HepG2 (cell line): ENCODE data around the gene OR6X1. TPM values are rescaled to one million over a fixed set of nuclear protein-coding genes. Genes with fewer than 3 reads are reported as not detected.

Experiments
- AGO1 ChIP-seq: fragments of 200-400 bp; formaldehyde crosslinking; IDR thresholded peaks from 2 replicates; pipeline ENCODE4 v1.6.1; 2017; ENCODE audit warnings: mild to moderate bottlenecking, low read depth, low read length, moderate library complexity; ENCODE audit not compliant: poor library complexity, severe bottlenecking
- AGO2 ChIP-seq: fragments of 200-400 bp; formaldehyde crosslinking; optimal IDR thresholded peaks from 2 replicates; pipeline ENCODE3; 2017; ENCODE audit warnings: mild to moderate bottlenecking, low read depth, low read length, moderate library complexity
- ETV5 ChIP-seq: IDR thresholded peaks from 2 replicates; pipeline ENCODE4 v1.6.1; 2018; ENCODE audit warnings: missing biosample characterization, missing genetic modification reagents, inconsistent platforms, borderline replicate concordance
- HOXA3 ChIP-seq: sonication (generic); formaldehyde crosslinking; IDR thresholded peaks from 2 replicates; pipeline ENCODE4 v1.5.0; 2020; ENCODE audit warnings: missing genetic modification reagents
- KAT7 ChIP-seq: IDR thresholded peaks from 2 replicates; pipeline ENCODE4 v1.6.1; 2018; ENCODE audit warnings: borderline replicate concordance, missing compliant biosample characterization
- MED13 ChIP-seq: sonication (generic); formaldehyde crosslinking; IDR thresholded peaks from 2 replicates; pipeline ENCODE4 v1.5.0; 2020; ENCODE audit warnings: missing genetic modification reagents
- MIER2 ChIP-seq: IDR thresholded peaks from 2 replicates; pipeline ENCODE4 v1.6.1; 2016; ENCODE audit warnings: missing biosample characterization, missing genetic modification reagents
- MYC ChIP-seq: sonication (generic); formaldehyde crosslinking; IDR thresholded peaks from 2 replicates; pipeline ENCODE4 v1.9.0; 2021; ENCODE audit warnings: missing genetic modification reagents, borderline replicate concordance
- NAIF1 ChIP-seq: sonication (generic); formaldehyde crosslinking; IDR thresholded peaks from 2 replicates; pipeline ENCODE4 v1.5.0; 2020; ENCODE audit warnings: mild to moderate bottlenecking, missing genetic modification reagents, borderline replicate concordance
- SNAI1 ChIP-seq: sonication (generic); formaldehyde crosslinking; IDR thresholded peaks from 2 replicates; pipeline ENCODE4 v1.5.0; 2020; ENCODE audit warnings: mild to moderate bottlenecking, missing genetic modification reagents, borderline replicate concordance
- SRSF4 ChIP-seq: fragments of 200-400 bp; formaldehyde crosslinking; IDR thresholded peaks from one replicate; pipeline ENCODE4 v1.6.1; 2018; ENCODE audit warnings: mild to moderate bottlenecking, low read depth, low read length, moderate library complexity; ENCODE audit not compliant: poor library complexity, severe bottlenecking
- U2AF1 ChIP-seq: fragments of 200-400 bp; formaldehyde crosslinking; optimal IDR thresholded peaks from 2 replicates; pipeline ENCODE3; 2017; ENCODE audit warnings: mild to moderate bottlenecking, low read depth, low read length
- XRCC5 ChIP-seq: fragments of 200-400 bp; formaldehyde crosslinking; optimal IDR thresholded peaks from 2 replicates; pipeline ENCODE3; 2017; ENCODE audit warnings: mild to moderate bottlenecking, low read length
- YEATS2 ChIP-seq: sonication (generic); formaldehyde crosslinking; IDR thresholded peaks from 2 replicates; pipeline ENCODE4 v1.4.0; 2020; ENCODE audit warnings: missing genetic modification reagents, borderline replicate concordance
- ZFYVE20 ChIP-seq: sonication (generic); formaldehyde crosslinking; IDR thresholded peaks from 2 replicates; pipeline ENCODE4 v1.8.0; 2023; ENCODE audit warnings: low read depth, mild to moderate bottlenecking, moderate library complexity, missing genetic modification reagents, borderline replicate concordance
- ZMAT3 ChIP-seq: sonication (generic); formaldehyde crosslinking; conservative IDR thresholded peaks from 2 replicates; pipeline ENCODE4 v1.7.0; 2021; ENCODE audit warnings: missing genetic modification reagents
- ZSCAN12 ChIP-seq: sonication (generic); formaldehyde crosslinking; IDR thresholded peaks from 2 replicates; pipeline ENCODE4 v1.9.0; 2021; ENCODE audit warnings: mild to moderate bottlenecking, missing genetic modification reagents
- polyA plus RNA-seq, 8 experiments: library from polyadenylated mRNA; depleted of rRNA in 3 of 8; stranded (reverse) in 7 of 8; unstranded in 1 of 8; fragments of >200 nt; fragmentation: Illumina TruSeq in 4 of 8; extraction: Trizol in 4 of 8; gene quantifications; 2 replicates each; pipeline versions ENCODE4 v1.2.1 to v1.2.3, GENCODE V29; 2011 to 2016; ENCODE audit warnings: low read depth in 4 of 8, missing spikeins in 1 of 8, mixed read lengths in 1 of 8; ENCODE audit not compliant: insufficient read depth in 1 of 8
- total RNA-seq, 5 experiments: library from RNA; depleted of rRNA; stranded (reverse); fragments of >200 nt; fragmentation: Illumina TruSeq; extraction: Trizol; gene quantifications; 2 replicates each; pipeline ENCODE4 v1.2.3, GENCODE V29; 2016; ENCODE audit warnings: low read depth in 1 of 5
- TF ChIP-seq, protein P1 (sequence below): IDR thresholded peaks from 2 replicates; pipeline ENCODE4 v1.6.1; 2016; ENCODE audit warnings: missing genetic modification reagents, missing compliant biosample characterization
- TF ChIP-seq, protein P2 (sequence below): sonication (generic); formaldehyde crosslinking; IDR thresholded peaks from 2 replicates; pipeline ENCODE4 v1.5.0; 2020; ENCODE audit warnings: missing genetic modification reagents, mild to moderate bottlenecking, borderline replicate concordance
- TF ChIP-seq, protein P3 (sequence below), 2 experiments: sonication (generic) in 1 of 2; formaldehyde crosslinking in 1 of 2; IDR thresholded peaks; 2 replicates each; pipeline versions ENCODE4 v1.4.0 to v1.6.1; 2016 to 2020; ENCODE audit warnings: borderline replicate concordance in 1 of 2, low read depth in 1 of 2, mild to moderate bottlenecking in 1 of 2, missing genetic modification reagents in 1 of 2
- TF ChIP-seq, protein P4 (sequence below): sonication (generic); formaldehyde crosslinking; IDR thresholded peaks from 2 replicates; pipeline ENCODE4 v1.4.0; 2020; ENCODE audit warnings: missing genetic modification reagents

Gene OR6X1
- total and polyA plus RNA-seq, 2 of the 13 experiments (the other 11 are each of a cell fraction or from before 2014, with no cell fraction given): not detected

DNA sequence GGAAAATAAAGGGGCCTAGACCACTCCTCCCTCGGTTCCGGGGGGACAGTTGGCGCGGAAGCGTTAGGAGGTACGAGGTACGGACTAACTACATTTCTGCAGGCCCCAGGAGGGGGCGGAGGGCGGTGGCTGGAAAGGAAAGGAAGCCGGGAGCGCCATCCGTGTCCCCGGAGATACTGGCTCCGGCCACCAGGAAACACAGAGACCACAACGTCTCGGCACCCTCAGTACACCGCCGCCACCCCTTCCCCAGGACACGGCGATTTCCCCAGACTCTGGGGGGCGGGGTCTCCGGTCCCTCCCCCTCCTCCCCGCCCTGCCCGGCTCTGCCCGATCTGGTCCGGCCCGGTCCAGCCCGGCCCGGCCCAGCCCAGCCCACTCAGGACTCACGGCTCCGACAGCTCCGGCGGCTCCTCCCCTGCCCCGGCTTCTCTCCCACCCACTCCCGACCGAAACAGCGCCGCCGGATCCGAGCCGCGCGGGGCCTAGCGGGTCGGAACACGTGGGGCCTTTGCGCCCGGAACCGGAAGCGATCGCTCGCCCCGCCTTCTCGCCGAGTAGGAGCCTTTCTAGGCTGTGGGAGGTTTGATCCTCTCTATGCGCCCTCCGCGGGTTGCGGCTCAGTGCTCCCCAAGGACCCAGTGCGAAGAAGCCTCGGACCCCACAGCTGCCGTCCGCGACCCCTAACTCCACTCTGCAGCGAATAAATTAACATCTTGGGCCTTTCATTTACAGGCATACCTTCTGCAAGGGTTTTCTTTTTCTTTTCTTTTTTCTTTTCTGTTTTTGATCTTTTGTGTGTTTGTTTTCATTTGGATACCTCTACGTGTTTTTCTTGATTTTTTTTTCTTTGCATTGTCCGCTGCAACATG, 12.9 kb downstream of the OR6X1 start, which contains the start of gene ZNF202 (continued):
- TF ChIP-seq, protein P1, sequence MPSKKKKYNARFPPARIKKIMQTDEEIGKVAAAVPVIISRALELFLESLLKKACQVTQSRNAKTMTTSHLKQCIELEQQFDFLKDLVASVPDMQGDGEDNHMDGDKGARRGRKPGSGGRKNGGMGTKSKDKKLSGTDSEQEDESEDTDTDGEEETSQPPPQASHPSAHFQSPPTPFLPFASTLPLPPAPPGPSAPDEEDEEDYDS: peak; percentile 45; the same call in 1 of the 2 replicates
- TF ChIP-seq HOXA3 (CRISPR knock-in tag) (peak; percentile 66), MIER2 (CRISPR knock-in tag) (peak; percentile 33; the same call in 1 of the 2 replicates), ZMAT3 (CRISPR knock-in tag) (peak; percentile 87; the same call in 1 of the 2 replicates), SNAI1 (CRISPR knock-in tag) (peak; percentile 62; the same call in 1 of the 2 replicates), KAT7 (CRISPR knock-in tag) (no peak; the same call in 1 of the 2 replicates), XRCC5 (peak; percentile 66), ETV5 (CRISPR knock-in tag) (peak; percentile 38; the same call in 1 of the 2 replicates), MED13 (CRISPR knock-in tag) (peak; percentile 49; the same call in 1 of the 2 replicates), NAIF1 (CRISPR knock-in tag) (0 out of 2 replicates have a peak, but pooled peaks have one; percentile 47), AGO2 (peak; percentile 51), SRSF4 (no peak), ZSCAN12 (CRISPR knock-in tag) (peak; percentile 32; the same call in 1 of the 2 replicates), AGO1 (peak; percentile 51), ZFYVE20 (CRISPR knock-in tag) (no peak), MYC (CRISPR knock-in tag) (peak; percentile 99), U2AF1 (peak; percentile 85), YEATS2 (CRISPR knock-in tag) (peak; percentile 94)
- TF ChIP-seq, protein P2, sequence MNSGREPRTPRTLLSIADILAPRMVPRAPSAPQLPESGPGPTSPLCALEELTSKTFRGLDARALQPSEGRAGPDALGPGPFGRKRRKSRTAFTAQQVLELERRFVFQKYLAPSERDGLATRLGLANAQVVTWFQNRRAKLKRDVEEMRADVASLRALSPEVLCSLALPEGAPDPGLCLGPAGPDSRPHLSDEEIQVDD (CRISPR knock-in tag): no peak
- TF ChIP-seq, protein P3, sequence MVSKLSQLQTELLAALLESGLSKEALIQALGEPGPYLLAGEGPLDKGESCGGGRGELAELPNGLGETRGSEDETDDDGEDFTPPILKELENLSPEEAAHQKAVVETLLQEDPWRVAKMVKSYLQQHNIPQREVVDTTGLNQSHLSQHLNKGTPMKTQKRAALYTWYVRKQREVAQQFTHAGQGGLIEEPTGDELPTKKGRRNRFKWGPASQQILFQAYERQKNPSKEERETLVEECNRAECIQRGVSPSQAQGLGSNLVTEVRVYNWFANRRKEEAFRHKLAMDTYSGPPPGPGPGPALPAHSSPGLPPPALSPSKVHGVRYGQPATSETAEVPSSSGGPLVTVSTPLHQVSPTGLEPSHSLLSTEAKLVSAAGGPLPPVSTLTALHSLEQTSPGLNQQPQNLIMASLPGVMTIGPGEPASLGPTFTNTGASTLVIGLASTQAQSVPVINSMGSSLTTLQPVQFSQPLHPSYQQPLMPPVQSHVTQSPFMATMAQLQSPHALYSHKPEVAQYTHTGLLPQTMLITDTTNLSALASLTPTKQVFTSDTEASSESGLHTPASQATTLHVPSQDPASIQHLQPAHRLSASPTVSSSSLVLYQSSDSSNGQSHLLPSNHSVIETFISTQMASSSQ (IDR thresholded peaks at IDR 0.05; ENCODE audit: low read depth): no peak
- TF ChIP-seq, protein P3 (CRISPR knock-in tag; IDR thresholded peaks at IDR 0.05; ENCODE audit: borderline replicate concordance): no peak; the same call in 1 of the 2 replicates
- TF ChIP-seq, protein P4, sequence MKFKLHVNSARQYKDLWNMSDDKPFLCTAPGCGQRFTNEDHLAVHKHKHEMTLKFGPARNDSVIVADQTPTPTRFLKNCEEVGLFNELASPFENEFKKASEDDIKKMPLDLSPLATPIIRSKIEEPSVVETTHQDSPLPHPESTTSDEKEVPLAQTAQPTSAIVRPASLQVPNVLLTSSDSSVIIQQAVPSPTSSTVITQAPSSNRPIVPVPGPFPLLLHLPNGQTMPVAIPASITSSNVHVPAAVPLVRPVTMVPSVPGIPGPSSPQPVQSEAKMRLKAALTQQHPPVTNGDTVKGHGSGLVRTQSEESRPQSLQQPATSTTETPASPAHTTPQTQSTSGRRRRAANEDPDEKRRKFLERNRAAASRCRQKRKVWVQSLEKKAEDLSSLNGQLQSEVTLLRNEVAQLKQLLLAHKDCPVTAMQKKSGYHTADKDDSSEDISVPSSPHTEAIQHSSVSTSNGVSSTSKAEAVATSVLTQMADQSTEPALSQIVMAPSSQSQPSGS (CRISPR knock-in tag): 0 out of 2 replicates have a peak, but pooled peaks have one; percentile 23
